Measurements from ENCODE around the gene TOLLIP.
A peak's percentile ranks its signal among the peaks of the same experiment; 100 is the strongest.
"Not testable (repeated sequence)": the region's sequence is repeated elsewhere in the genome, so short reads cannot be mapped to it uniquely, and the experiment has no call there.

Gene TOLLIP

DNA sequence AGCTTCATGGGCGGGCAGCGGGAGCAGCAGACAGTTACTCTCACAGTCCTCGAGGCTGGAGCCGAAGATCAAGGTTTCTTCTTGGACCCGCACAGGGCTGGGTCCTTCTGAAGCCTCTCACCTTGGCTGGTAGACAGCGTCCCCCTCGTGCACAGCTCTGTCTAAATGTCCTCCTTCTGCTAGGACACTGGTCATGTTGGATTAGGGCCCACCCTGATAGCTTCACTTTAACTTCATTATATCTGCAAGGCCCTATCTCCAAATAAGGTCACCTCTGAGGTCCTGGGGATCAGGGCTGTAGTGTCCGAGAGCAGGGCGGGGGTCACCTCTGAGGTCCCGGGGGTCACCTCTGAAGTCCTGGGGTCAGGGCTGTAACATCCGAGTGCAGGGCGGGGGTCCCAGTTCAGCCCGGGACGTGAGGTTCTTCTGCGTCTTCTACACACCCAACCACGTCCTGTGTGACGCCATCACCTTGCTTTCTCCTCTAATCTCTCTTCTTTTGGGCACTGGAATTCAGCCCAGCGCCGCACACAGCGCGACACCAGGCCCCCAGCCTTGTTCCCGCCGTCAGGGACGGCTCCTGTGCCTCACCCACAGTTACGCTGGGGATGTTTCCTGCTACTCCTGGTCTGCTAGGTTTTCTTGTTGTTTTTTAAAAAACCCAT lies 34.1 kb upstream of the TOLLIP start:
- DNase-seq (ENCODE audit: low spot score) = no peak

DNA sequence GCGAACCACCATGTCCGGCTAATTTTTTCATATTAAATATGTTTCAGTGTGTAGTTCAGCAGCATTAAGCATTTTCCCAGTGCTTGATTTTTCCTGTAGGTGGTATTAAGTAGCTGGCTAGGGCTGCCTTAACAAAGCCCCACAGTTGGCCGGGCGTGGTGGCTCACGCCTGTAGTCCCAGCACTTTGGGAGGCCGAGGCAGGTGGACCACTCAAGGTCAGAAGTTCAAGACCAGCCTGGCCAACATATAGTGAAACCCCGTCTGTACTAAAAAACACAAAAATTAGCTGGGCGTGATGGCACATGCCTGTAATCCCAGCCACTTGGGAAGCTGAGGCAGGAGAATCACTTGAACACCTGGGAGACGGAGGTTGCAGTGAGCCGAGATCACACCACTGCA lies 33.5 kb upstream of the TOLLIP start:
- DNase-seq (ENCODE audit: low spot score) = no peak

GRCh38 chr11:1341928-1342524 lies 32.6 kb upstream of the TOLLIP start:
- DNase-seq (ENCODE audit: low spot score) = no peak

DNA sequence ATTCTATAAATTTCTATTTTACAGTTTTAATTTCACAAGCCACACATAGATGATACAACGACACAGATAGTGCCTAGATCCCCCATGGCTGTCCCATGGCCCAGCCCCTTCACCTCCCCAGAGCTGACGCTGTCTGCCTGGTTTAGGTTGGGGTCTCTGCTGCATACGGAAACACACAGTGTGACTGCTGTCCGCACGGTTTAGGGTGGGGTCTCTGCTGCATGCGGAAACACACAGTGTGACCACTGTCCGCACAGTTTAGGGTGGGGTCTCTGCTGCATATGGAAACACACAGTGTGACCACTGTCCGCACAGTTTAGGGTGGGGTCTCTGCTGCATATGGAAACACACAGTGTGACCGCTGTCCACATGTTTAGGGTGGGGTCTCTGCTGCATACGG lies 31.8 kb upstream of the TOLLIP start:
- not testable (repeated sequence) for DNase-seq (ENCODE audit: low spot score)

GRCh38 chr11:1340111-1340510 lies 30.7 kb upstream of the TOLLIP start:
- DNase-seq (ENCODE audit: low spot score) = no peak

- no peak for DNase-seq (ENCODE audit: low spot score)
Observed at GRCh38 chr11:1339066-1339675, 29.7 kb upstream of the TOLLIP start.

DNA sequence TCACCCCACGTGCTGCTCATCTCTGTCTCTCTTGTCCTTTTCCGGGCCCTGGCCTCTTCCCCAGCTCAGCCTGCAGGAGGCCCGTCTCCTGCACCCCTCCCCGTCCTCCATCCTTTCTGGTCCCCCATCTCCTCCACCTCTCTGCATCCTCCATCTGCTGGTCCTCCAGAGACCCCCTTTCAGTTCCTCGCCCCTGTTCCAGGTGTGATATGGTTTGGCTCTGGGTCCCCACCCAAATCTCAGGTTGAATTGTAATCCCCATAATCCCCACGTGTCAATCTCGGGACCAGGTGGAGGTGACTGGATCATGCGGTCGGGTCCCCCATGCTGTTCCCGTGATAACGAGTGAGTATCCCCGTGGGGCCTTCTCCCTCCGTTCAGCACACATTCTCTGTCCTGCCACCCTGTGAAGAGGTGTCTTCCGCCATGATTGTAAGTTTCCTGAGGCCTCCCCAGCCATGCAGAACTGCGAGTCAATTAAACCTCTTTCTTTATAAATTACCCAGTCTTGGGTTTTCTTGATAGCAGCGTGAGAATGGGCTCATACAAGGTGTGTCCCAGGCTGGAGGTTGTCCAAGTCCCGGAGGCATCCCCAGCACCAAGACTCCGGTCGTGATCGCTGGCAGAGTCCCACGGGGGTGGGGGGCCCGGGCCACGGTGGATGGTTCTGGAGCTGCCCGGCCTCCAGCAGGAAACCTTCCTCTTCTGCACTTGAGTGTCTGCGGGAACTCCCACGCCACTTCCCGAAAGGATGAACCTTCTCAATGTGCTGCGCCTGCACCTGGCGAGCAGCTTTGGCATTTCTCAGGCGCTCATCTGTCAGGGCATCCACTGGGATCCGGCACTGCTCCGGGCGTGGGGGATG lies 29.0 kb upstream of the TOLLIP start:
- no peak for DNase-seq (ENCODE audit: low spot score)

- no peak for DNase-seq (ENCODE audit: low spot score)
Observed at GRCh38 chr11:1337647-1338007, 28.2 kb upstream of the TOLLIP start.

GRCh38 chr11:1336836-1337646 lies 27.6 kb upstream of the TOLLIP start:
- DNase-seq (ENCODE audit: low spot score) = peak; percentile 34

GRCh38 chr11:1335811-1336761 lies 26.7 kb upstream of the TOLLIP start:
- peak; percentile 34 for DNase-seq (ENCODE audit: low spot score)

- no peak for DNase-seq (ENCODE audit: low spot score)
Observed at GRCh38 chr11:1335264-1335810, 25.9 kb upstream of the TOLLIP start.

GRCh38 chr11:1333860-1334259 lies 24.4 kb upstream of the TOLLIP start:
- no peak for DNase-seq (ENCODE audit: low spot score)

DNA sequence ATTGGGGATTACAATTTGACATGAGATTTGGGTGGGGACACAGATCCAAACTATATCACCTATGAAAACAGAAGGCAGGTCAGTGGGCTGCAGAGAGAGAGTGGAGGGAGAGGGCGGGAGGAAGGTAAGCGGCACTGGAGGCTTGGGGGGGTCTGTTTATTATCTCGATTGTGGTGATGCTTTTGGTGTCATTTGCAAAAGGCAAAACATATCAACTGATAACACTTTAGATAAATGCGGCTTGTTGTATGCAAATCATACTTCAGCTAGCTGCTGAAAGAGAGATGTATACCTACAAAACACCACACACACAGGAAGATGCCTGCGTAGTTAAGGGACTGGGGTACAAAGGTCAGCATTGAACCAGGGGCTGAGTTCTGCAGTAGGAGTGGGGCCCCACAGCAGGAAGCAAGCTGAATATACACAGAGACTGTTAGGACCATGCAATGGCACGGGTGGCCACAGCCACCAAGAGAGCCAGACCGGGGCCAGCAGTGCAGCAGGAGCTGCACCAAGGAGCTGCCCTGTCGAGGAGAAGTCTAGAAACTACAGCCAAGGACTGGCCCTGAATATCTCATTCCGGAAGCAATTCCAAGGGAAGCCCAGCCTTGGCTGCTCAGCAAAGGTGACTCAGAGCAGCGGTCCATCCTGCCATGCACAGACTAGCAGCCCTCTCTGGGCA lies 23.8 kb upstream of the TOLLIP start:
- no peak for DNase-seq (ENCODE audit: low spot score)

GRCh38 chr11:1330473-1330872 lies 21.0 kb upstream of the TOLLIP start:
- DNase-seq (ENCODE audit: low spot score) = no peak

GRCh38 chr11:1327064-1327460 lies 17.6 kb upstream of the TOLLIP start:
- no peak for DNase-seq (ENCODE audit: low spot score)

DNA sequence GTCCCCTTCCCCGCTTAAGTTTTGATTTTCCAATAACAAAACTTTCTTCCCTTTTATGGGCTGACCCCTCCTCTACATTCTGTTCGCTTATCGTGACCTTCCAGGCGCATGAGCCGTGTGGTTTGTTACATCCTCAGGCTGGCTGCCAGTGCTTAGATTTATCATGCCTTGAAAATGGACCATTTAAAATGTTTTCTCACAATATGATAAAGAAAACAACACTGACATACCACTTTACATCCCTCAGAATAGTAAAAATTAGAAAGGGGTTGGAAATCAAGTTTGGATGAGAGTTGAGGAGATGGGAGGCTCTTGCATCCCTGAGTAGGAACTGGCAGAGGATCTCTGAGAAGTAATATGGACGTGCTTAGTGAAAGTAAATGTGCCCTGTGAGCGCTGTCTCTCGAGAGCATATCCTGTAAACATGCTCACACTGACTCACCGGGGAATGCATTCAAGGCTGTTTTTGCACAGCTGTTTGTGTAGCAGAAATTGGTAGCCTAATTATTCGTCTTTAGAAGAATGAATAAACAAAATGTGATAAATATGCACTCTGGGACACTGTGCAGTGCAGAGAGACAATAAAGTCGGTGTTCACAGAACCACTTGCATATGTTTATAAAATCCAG lies 17.1 kb upstream of the TOLLIP start:
- no peak for DNase-seq (ENCODE audit: low spot score)

DNA sequence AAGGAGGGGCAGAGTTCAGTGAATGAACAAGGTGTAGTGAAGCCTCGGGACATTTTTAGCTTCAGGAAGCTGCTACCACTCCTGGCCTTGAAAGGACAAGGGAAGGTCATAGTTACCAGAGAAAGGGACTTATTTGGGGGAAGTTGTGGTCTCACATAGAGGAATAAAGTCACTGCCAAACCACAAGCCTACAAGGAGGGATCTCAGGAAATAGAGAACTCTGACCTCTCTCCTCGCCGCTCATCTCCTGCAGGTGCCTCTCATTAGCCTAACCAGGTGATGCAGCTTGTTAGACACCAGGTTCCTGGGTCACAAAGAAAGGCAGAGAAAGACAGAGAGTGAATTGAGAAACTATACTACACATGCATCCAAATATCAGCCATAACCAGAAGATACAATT lies 14.3 kb upstream of the TOLLIP start:
- DNase-seq (ENCODE audit: low spot score) = no peak

DNA sequence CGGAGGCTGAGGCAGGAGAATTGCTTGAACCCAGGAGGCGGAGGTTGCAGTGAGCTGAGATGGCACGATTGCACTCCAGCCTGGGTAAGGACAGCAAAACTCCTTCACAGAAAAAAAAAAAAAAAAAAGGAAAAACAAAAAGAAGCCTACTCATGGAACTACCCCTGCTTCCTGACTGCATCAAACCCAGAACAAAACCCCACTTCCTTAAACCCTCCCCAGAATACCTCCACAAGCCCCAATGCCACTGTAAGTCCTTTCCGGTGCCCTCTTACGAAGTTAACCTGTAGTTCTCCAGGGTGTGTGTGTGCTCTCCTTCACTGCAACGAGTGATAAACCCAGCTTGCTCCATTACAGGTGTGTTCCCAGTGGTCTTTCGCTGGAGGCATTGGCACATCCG lies 8.6 kb upstream of the TOLLIP start:
- no peak for DNase-seq (ENCODE audit: low spot score)

DNA sequence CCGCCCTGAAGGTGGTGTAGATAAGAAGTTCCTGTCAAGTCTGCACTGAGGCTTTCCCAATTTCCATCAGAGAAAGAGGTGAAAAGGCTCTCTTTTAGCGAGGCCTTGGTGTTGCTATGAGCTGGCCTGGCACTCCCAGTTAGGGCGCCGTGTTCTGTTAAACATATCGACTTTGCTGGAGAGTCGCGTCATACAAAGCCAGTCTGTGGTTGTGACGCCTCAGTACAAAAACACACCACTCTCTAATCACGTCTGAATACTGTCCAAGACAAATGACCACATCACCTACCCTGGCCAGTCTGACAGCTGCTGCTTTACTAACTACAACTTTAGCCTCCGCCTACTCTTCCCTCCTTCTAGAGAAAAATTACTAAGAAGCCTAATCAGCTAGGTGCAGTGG lies 8.0 kb upstream of the TOLLIP start:
- no peak for DNase-seq (ENCODE audit: low spot score)
